GM23338 (cell line): ENCODE results near the gene TRPM2. TPM values are rescaled to one million over a fixed set of nuclear protein-coding genes. Genes with fewer than 3 reads are reported as not detected.

Source experiments
- ATAC-seq: fragments of 200-7000 bp; cut with Tn5 transposase; 3 replicates; pipeline ENCODE4 v1.9.1; 2020
- DNase-seq: peaks from one replicate; pipeline ENCODE4 v3.0.0-alpha.2; 2015; ENCODE audit warnings: low spot score
- H2AFZ ChIP-seq: fragments of 200-600 bp; sonication (generic); 2 replicates; pipeline ENCODE4 v1.8.0; 2016; ENCODE audit warnings: antibody characterized with exemption, mild to moderate bottlenecking, moderate library complexity
- H3F3A ChIP-seq: fragments of 200-600 bp; sonication (generic); replicated peaks from 2 replicates; pipeline ENCODE4 v1.8.0; 2017; ENCODE audit warnings: antibody characterized with exemption, mixed run types, low read depth
- H3K27ac ChIP-seq: fragments of 200-600 bp; sonication (generic); 2 replicates; pipeline ENCODE4 v1.6.1; 2016; ENCODE audit warnings: low read depth
- H3K27me3 ChIP-seq: fragments of 200-600 bp; sonication (generic); 2 replicates; pipeline ENCODE4 v1.8.0; 2016; ENCODE audit warnings: mild to moderate bottlenecking, mixed run types, moderate library complexity; ENCODE audit not compliant: insufficient read depth
- H3K36me3 ChIP-seq: fragments of 200-600 bp; sonication (generic); 2 replicates; pipeline ENCODE4 v1.8.0; 2016; ENCODE audit warnings: mild to moderate bottlenecking; ENCODE audit not compliant: insufficient read depth
- H3K4me1 ChIP-seq: fragments of 200-600 bp; sonication (generic); 2 replicates; pipeline ENCODE4 v1.8.0; 2016; ENCODE audit warnings: mild to moderate bottlenecking, moderate library complexity; ENCODE audit not compliant: insufficient read depth
- H3K4me2 ChIP-seq: fragments of 200-600 bp; sonication (generic); 2 replicates; pipeline ENCODE4 v1.7.1; 2017; ENCODE audit warnings: mixed run types
- H3K4me3 ChIP-seq: fragments of 200-600 bp; sonication (generic); 2 replicates; pipeline ENCODE4 v1.6.1; 2016; ENCODE audit warnings: mixed run types
- H3K79me2 ChIP-seq: fragments of 200-600 bp; sonication (generic); replicated peaks from 2 replicates; pipeline ENCODE4 v1.8.0; 2017; ENCODE audit warnings: mild to moderate bottlenecking; ENCODE audit not compliant: insufficient read depth
- H3K9me2 ChIP-seq: fragments of 200-600 bp; sonication (generic); 2 replicates; pipeline ENCODE4 v1.8.0; 2017; ENCODE audit not compliant: insufficient read depth
- H4K20me1 ChIP-seq: fragments of 200-600 bp; sonication (generic); replicated peaks from 2 replicates; pipeline ENCODE4 v1.8.0; 2017; ENCODE audit warnings: mild to moderate bottlenecking; ENCODE audit not compliant: insufficient read depth
- H3K27ac Mint-ChIP-seq: 2 replicates; pipeline ENCODE4 v1.8.0; 2020; ENCODE audit warnings: inconsistent platforms, mild to moderate bottlenecking, moderate library complexity, mixed read lengths
- H3K27me3 Mint-ChIP-seq: 3 replicates; pipeline ENCODE4 v1.8.0; 2022; ENCODE audit warnings: low read depth, mild to moderate bottlenecking, moderate library complexity, mixed read lengths, inconsistent platforms; ENCODE audit not compliant: insufficient read depth, poor library complexity
- H3K36me3 Mint-ChIP-seq: 3 replicates; pipeline ENCODE4 v1.8.0; 2021; ENCODE audit warnings: low read depth, mild to moderate bottlenecking, inconsistent platforms, moderate library complexity, mixed read lengths
- H3K4me1 Mint-ChIP-seq: 3 replicates; pipeline ENCODE4 v1.8.0; 2020; ENCODE audit warnings: mild to moderate bottlenecking, inconsistent platforms, mixed read lengths
- H3K4me3 Mint-ChIP-seq: 3 replicates; pipeline ENCODE4 v1.8.0; 2021; ENCODE audit warnings: moderate library complexity, mild to moderate bottlenecking, inconsistent platforms, mixed read lengths
- H3K9me3 Mint-ChIP-seq: 3 replicates; pipeline ENCODE4 v1.8.0; 2020; ENCODE audit warnings: moderate library complexity, mild to moderate bottlenecking, inconsistent platforms, mixed read lengths
- CREB1 ChIP-seq: fragments of 250-450 bp; sonication (Bioruptor Pico); IDR thresholded peaks from 2 replicates; pipeline ENCODE4 v1.5.0; 2020; ENCODE audit warnings: low read depth, mild to moderate bottlenecking, moderate library complexity
- CTCF ChIP-seq, 2 experiments: fragments of 200-600 bp in 1 of 2; sonication (generic) in 1 of 2; conservative IDR thresholded peaks; 2 replicates each; pipeline versions ENCODE4 v1.5.1 to v1.6.1; 2016 to 2017; ENCODE audit warnings: antibody characterized with exemption in 2 of 2, low read depth in 2 of 2, mild to moderate bottlenecking in 2 of 2, moderate library complexity in 1 of 2
- ETS1 ChIP-seq: IDR thresholded peaks from 2 replicates; pipeline ENCODE4 v1.6.1; 2016; ENCODE audit warnings: antibody characterized with exemption
- EZH2 ChIP-seq: fragments of 200-600 bp; sonication (generic); IDR thresholded peaks from one replicate; pipeline ENCODE4 v1.8.0; 2017; ENCODE audit warnings: antibody characterized with exemption, mild to moderate bottlenecking, low read depth; ENCODE audit not compliant: unreplicated experiment
- JUNB ChIP-seq: IDR thresholded peaks from one replicate; pipeline ENCODE4 v1.6.1; 2016; ENCODE audit warnings: antibody characterized with exemption; ENCODE audit not compliant: unreplicated experiment
- NANOG ChIP-seq: IDR thresholded peaks from 2 replicates; pipeline ENCODE4 v1.6.1; 2016; ENCODE audit warnings: antibody characterized with exemption, borderline replicate concordance
- ZNF331 ChIP-seq: fragments of 250-450 bp; sonication (Bioruptor Pico); IDR thresholded peaks from 2 replicates; pipeline ENCODE4 v1.5.0; 2020; ENCODE audit warnings: low read depth, mild to moderate bottlenecking, moderate library complexity
- ZNF462 ChIP-seq: fragments of 250-450 bp; sonication (Bioruptor Pico); IDR thresholded peaks from 2 replicates; pipeline ENCODE4 v1.5.0; 2020; ENCODE audit warnings: mild to moderate bottlenecking, moderate library complexity
- long read RNA-seq: library from polyadenylated mRNA; unstranded; transcript quantifications from one replicate; pipeline ENCODE4 v2.0.0, GENCODE V29; 2020; ENCODE audit not compliant: unreplicated experiment
- polyA plus RNA-seq: library from polyadenylated mRNA; unstranded; fragments of >200 nt; fragmentation: Nextera tagmentation; extraction: Ambion mirVana; gene quantifications from 2 replicates; pipeline ENCODE4 v1.2.1, GENCODE V29; 2016
- total RNA-seq: library from RNA; depleted of rRNA; stranded (reverse); fragments of >200 nt; shearing (Covaris generic); gene quantifications from 2 replicates; pipeline ENCODE4 v1.2.3, GENCODE V29; 2014; rRNA removed

TRPM2 gene
- total RNA-seq (0.83 and 2.0 TPM in 2 replicates), polyA plus RNA-seq (0.50 and 0.53 TPM in 2 replicates)
- long read RNA-seq, partial matches to known transcripts, result 1 of 1 reads
- long read RNA-seq, other reads (novel, unspliced or antisense), result 0 of 1 reads

- no peak for DNase-seq
- H3K36me3 Mint-ChIP-seq, result no peaks in the 10 kb centered on the region
- H3K4me2 ChIP-seq, result no peak within 1 kb of the TSS
- H2AFZ ChIP-seq, result no peak within 1 kb of the TSS
- TF ChIP-seq ETS1 (no peak), JUNB (no peak), CREB1 (CRISPR knock-in tag) (no peak), CTCF (conservative IDR thresholded peaks at IDR 0.05; ENCODE audit: low read depth in 2 of 2) (no peak), EZH2 (no peak), ZNF462 (CRISPR knock-in tag) (no peak), ZNF331 (no peak), NANOG (no peak)
- no peaks in the 10 kb centered on the region; the same call in 1 of the 2 replicates for H3K4me1 ChIP-seq
- peaks cover 33% of the 10 kb centered on the region for H3K27me3 Mint-ChIP-seq
- no peaks in the 10 kb centered on the region for H3K9me2 ChIP-seq
- no peak for ATAC-seq
- H3K9me3 Mint-ChIP-seq, result no peaks in the 10 kb centered on the region
- no peak within 1 kb of the TSS for H3K27ac Mint-ChIP-seq
- H3K27me3 ChIP-seq, result peaks cover 33% of the 10 kb centered on the region
- H3K4me3 Mint-ChIP-seq, result no peak within 1 kb of the TSS
- no peaks in the 10 kb centered on the region; the same call in 2 of the 3 replicates for H3K4me1 Mint-ChIP-seq
- no peaks in the 10 kb centered on the region for H3K79me2 ChIP-seq
- H3K27ac ChIP-seq, result no peak within 1 kb of the TSS
- no peaks in the 10 kb centered on the region for H4K20me1 ChIP-seq
- no peaks in the 10 kb centered on the region for H3K36me3 ChIP-seq
- H3K4me3 ChIP-seq, result no peak within 1 kb of the TSS
- no peaks in the 10 kb centered on the region for H3F3A ChIP-seq
These were observed at the start of gene TRPM2 for GRCh38 chr21:44353191-44353970. TRPM2 (plus strand) TSS chr21:44353621; CDS start chr21:44353701, 80 bp downstream.
